CD4-positive, CD25-positive, alpha-beta regulatory T cell (primary cell): ENCODE data around the gene RIN3. TPM values are rescaled to one million over a fixed set of nuclear protein-coding genes. Genes with fewer than 3 reads are reported as not detected.

Experiments
- ATAC-seq, 2 donors: fragments of 150-1000 bp; cut with Tn5 transposase; one replicate each; pipeline ENCODE4 v1.10.0; 2021; ENCODE audit warnings: low read depth in 2 of 2, moderate number of reproducible peaks in 2 of 2, moderate library complexity in 1 of 2
- DNase-seq, 3 donors: peaks; one replicate each; pipeline versions ENCODE4 v3.0.0 to v3.0.0-alpha.2; 2012 to 2022; ENCODE audit warnings: mixed read lengths in 1 of 3
- H3K27ac ChIP-seq: one replicate; pipeline ENCODE4 v1.7.0; 2013; ENCODE audit warnings: mild to moderate bottlenecking, low read length; ENCODE audit not compliant: insufficient read depth, poor library complexity, severe bottlenecking
- H3K27me3 ChIP-seq: one replicate; pipeline ENCODE4 v1.7.0; 2013; ENCODE audit warnings: low read length; ENCODE audit not compliant: control insufficient read depth, insufficient read depth
- H3K36me3 ChIP-seq: one replicate; pipeline ENCODE4 v1.7.0; 2013; ENCODE audit warnings: mild to moderate bottlenecking, low read length, moderate library complexity; ENCODE audit not compliant: control insufficient read depth, insufficient read depth
- H3K4me1 ChIP-seq: 2 replicates; pipeline ENCODE4 v1.7.0; 2013; ENCODE audit warnings: mild to moderate bottlenecking, low read length; ENCODE audit not compliant: insufficient read depth, control insufficient read depth, poor library complexity, severe bottlenecking
- H3K4me3 ChIP-seq: one replicate; pipeline ENCODE4 v1.7.0; 2013; ENCODE audit warnings: low read depth, mild to moderate bottlenecking, low read length, moderate library complexity
- H3K9me3 ChIP-seq, 2 experiments: 1 replicate in 1 of 2; 2 replicates in 1 of 2; pipeline ENCODE4 v1.7.0; 2013; ENCODE audit warnings: low read length in 2 of 2, mild to moderate bottlenecking in 1 of 2, moderate library complexity in 1 of 2; ENCODE audit not compliant: control insufficient read depth in 2 of 2
- H3K27ac Mint-ChIP-seq, 3 donors: one replicate each; pipeline ENCODE4 v1.8.0; 2020 to 2022; ENCODE audit warnings: mild to moderate bottlenecking in 3 of 3, mixed read lengths in 3 of 3, moderate library complexity in 2 of 3
- H3K27me3 Mint-ChIP-seq: one replicate; pipeline ENCODE4 v1.8.0; 2022; ENCODE audit warnings: mild to moderate bottlenecking, mixed read lengths
- H3K36me3 Mint-ChIP-seq: one replicate; pipeline ENCODE4 v1.8.0; 2020; ENCODE audit warnings: mixed read lengths
- H3K4me1 Mint-ChIP-seq, 4 donors: one replicate each; pipeline ENCODE4 v1.8.0; 2020 to 2022; ENCODE audit warnings: mixed read lengths in 4 of 4, mild to moderate bottlenecking in 1 of 4
- H3K4me3 Mint-ChIP-seq, 4 donors: one replicate each; pipeline ENCODE4 v1.8.0; 2020 to 2022; ENCODE audit warnings: mild to moderate bottlenecking in 4 of 4, mixed read lengths in 4 of 4, moderate library complexity in 3 of 4
- H3K9me3 Mint-ChIP-seq, 7 donors: one replicate each; pipeline ENCODE4 v1.8.0; 2020 to 2022; ENCODE audit warnings: mixed read lengths in 7 of 7, mild to moderate bottlenecking in 3 of 7, moderate library complexity in 2 of 7
- polyA plus RNA-seq, 4 donors: library from polyadenylated mRNA; unstranded; fragments of 300-500 nt; fragmentation: Illumina TruSeq; gene quantifications; one replicate each; pipeline ENCODE4 v1.2.3, GENCODE V29; 2021
- total RNA-seq: library from RNA; stranded (reverse); gene quantifications from one replicate; pipeline ENCODE4 v1.2.3, GENCODE V29; 2022

RIN3 gene
- total RNA-seq: 120 TPM
- polyA plus RNA-seq: 10 to 100 TPM; 21.0 to 25.7 (median 23.1) TPM

GRCh38 chr14:92513204-92513965, at the start of gene RIN3:
TSS of gene RIN3 (plus strand) at chr14:92513781. CDS start at chr14:92513933, 152 bp downstream.
- Mint-ChIP-seq H3K27me3 (peaks cover 25% of the 10 kb centered on the region), H3K36me3 (no peaks in the 10 kb centered on the region), H3K27ac (no peak within 1 kb of the TSS), H3K4me3 (peak within 1 kb of the TSS; percentile 40 to 85 (median 70)), H3K9me3 (no peaks in the 10 kb centered on the region), H3K4me1 (peaks cover 6 to 27% (median 10%) of the 10 kb centered on the region in 4 donors)
- Histone ChIP-seq H3K27me3 (peaks cover 3% of the 10 kb centered on the region), H3K4me3 (no peak within 1 kb of the TSS), H3K9me3 (no peaks in the 10 kb centered on the region), H3K4me1 (peaks cover 15% of the 10 kb centered on the region), H3K27ac (no peak within 1 kb of the TSS), H3K36me3 (no peaks in the 10 kb centered on the region)
- DNase-seq (peak; percentile 18 to 44 (median 28)), ATAC-seq (peak; percentile 28 to 59)

GRCh38 chr14:92464156-92464555, 49.4 kb upstream of the RIN3 start:
- DNase-seq: no peak
- Histone ChIP-seq H3K4me3 (no peak overlapping the region), H3K27me3 (no peaks in the 10 kb centered on the region), H3K27ac (no peak overlapping the region), H3K4me1 (peaks cover 6% of the 10 kb centered on the region), H3K36me3 (no peaks in the 10 kb centered on the region), H3K9me3 (peaks cover 11 to 13% of the 10 kb centered on the region in 2 experiments)
- Mint-ChIP-seq H3K36me3 (no peaks in the 10 kb centered on the region), H3K27me3 (no peaks in the 10 kb centered on the region), H3K4me3 (no peak overlapping the region), H3K9me3 (peaks cover 0 to 10% (median 4%) of the 10 kb centered on the region in 7 donors), H3K27ac (peak overlapping the region in 1 of 3 donors; percentile 20), H3K4me1 (peaks cover 0 to 23% (median 13%) of the 10 kb centered on the region in 4 donors)
- ATAC-seq: no peak

GRCh38 chr14:92464716-92465115, 48.9 kb upstream of the RIN3 start:
- H3K36me3 ChIP-seq: no peaks in the 10 kb centered on the region
- no peak overlapping the region for H3K4me3 ChIP-seq
- H3K4me1 Mint-ChIP-seq: peaks cover 0 to 23% (median 13%) of the 10 kb centered on the region in 4 donors
- H3K4me1 ChIP-seq: peaks cover 6% of the 10 kb centered on the region
- H3K9me3 ChIP-seq: peaks cover 11 to 13% of the 10 kb centered on the region in 2 experiments
- H3K27me3 ChIP-seq: no peaks in the 10 kb centered on the region
- H3K27me3 Mint-ChIP-seq: no peaks in the 10 kb centered on the region
- H3K4me3 Mint-ChIP-seq: no peak overlapping the region
- H3K27ac ChIP-seq: no peak overlapping the region
- H3K9me3 Mint-ChIP-seq: peaks cover 0 to 11% (median 4%) of the 10 kb centered on the region in 7 donors
- no peak overlapping the region for H3K27ac Mint-ChIP-seq
- no peaks in the 10 kb centered on the region for H3K36me3 Mint-ChIP-seq
- DNase-seq: no peak
- no peak for ATAC-seq

- H3K27ac Mint-ChIP-seq: no peak overlapping the region
- Histone ChIP-seq H3K4me1 (peaks cover 6% of the 10 kb centered on the region), H3K4me3 (no peak overlapping the region), H3K9me3 (peaks cover 11 to 13% of the 10 kb centered on the region in 2 experiments), H3K27me3 (no peaks in the 10 kb centered on the region), H3K27ac (no peak overlapping the region), H3K36me3 (no peaks in the 10 kb centered on the region)
- peaks cover 0 to 15% (median 13%) of the 10 kb centered on the region in 4 donors for H3K4me1 Mint-ChIP-seq
- ATAC-seq (no peak), DNase-seq (no peak)
- H3K4me3 Mint-ChIP-seq: no peak overlapping the region
- no peaks in the 10 kb centered on the region for H3K27me3 Mint-ChIP-seq
- H3K36me3 Mint-ChIP-seq: no peaks in the 10 kb centered on the region
- H3K9me3 Mint-ChIP-seq: peaks cover 0 to 14% (median 4%) of the 10 kb centered on the region in 7 donors
Observed at GRCh38 chr14:92465353-92466055, 48.1 kb upstream of the RIN3 start.

- Histone ChIP-seq H3K36me3 (no peaks in the 10 kb centered on the region), H3K4me1 (peaks cover 3% of the 10 kb centered on the region), H3K27me3 (no peaks in the 10 kb centered on the region), H3K27ac (no peak overlapping the region), H3K9me3 (peaks cover 11 to 13% of the 10 kb centered on the region in 2 experiments), H3K4me3 (no peak overlapping the region)
- Mint-ChIP-seq H3K36me3 (no peaks in the 10 kb centered on the region), H3K4me3 (no peak overlapping the region), H3K4me1 (peaks cover 0 to 14% (median 10%) of the 10 kb centered on the region in 4 donors), H3K27ac (no peak overlapping the region), H3K9me3 (peaks cover 0 to 14% (median 4%) of the 10 kb centered on the region in 7 donors), H3K27me3 (no peaks in the 10 kb centered on the region)
- ATAC-seq (no peak), DNase-seq (peak in 1 of 3 donors; percentile 64)
Observed at GRCh38 chr14:92466059-92466458, 47.5 kb upstream of the RIN3 start.

GRCh38 chr14:92469515-92469914, 44.1 kb upstream of the RIN3 start:
- Histone ChIP-seq H3K9me3 (peaks cover 11 to 13% of the 10 kb centered on the region in 2 experiments), H3K4me3 (no peak overlapping the region), H3K36me3 (no peaks in the 10 kb centered on the region), H3K27ac (no peak overlapping the region), H3K4me1 (no peaks in the 10 kb centered on the region), H3K27me3 (no peaks in the 10 kb centered on the region)
- DNase-seq (no peak), ATAC-seq (no peak)
- H3K9me3 Mint-ChIP-seq: peaks cover 0 to 14% (median 6%) of the 10 kb centered on the region in 7 donors
- peaks cover 4% of the 10 kb centered on the region for H3K27me3 Mint-ChIP-seq
- H3K36me3 Mint-ChIP-seq: no peaks in the 10 kb centered on the region
- H3K27ac Mint-ChIP-seq: no peak overlapping the region
- H3K4me3 Mint-ChIP-seq: no peak overlapping the region
- H3K4me1 Mint-ChIP-seq: no peaks in the 10 kb centered on the region

GRCh38 chr14:92470215-92470614, 43.4 kb upstream of the RIN3 start:
- H3K4me1 Mint-ChIP-seq: no peaks in the 10 kb centered on the region
- H3K27me3 Mint-ChIP-seq: peaks cover 8% of the 10 kb centered on the region
- H3K9me3 ChIP-seq: peaks cover 11 to 13% of the 10 kb centered on the region in 2 experiments

More at GRCh38 chr14:92470215-92470614, 43.4 kb upstream of the RIN3 start:
- H3K36me3 Mint-ChIP-seq: no peaks in the 10 kb centered on the region
- Histone ChIP-seq H3K4me1 (no peaks in the 10 kb centered on the region), H3K4me3 (no peak overlapping the region), H3K27ac (no peak overlapping the region), H3K27me3 (no peaks in the 10 kb centered on the region), H3K36me3 (no peaks in the 10 kb centered on the region)
- no peak overlapping the region for H3K27ac Mint-ChIP-seq
- no peak for ATAC-seq
- H3K9me3 Mint-ChIP-seq: peaks cover 0 to 14% (median 6%) of the 10 kb centered on the region in 7 donors
- no peak overlapping the region for H3K4me3 Mint-ChIP-seq
- DNase-seq: no peak
